Spleen (tissue), 7 donors: ENCODE data around the gene CHRNA7.
"Not testable (repeated sequence)": the region's sequence is repeated elsewhere in the genome, so short reads cannot be mapped to it uniquely, and the experiment has no call there.

Experiments used
- CTCF ChIP-seq, 11 experiments: fragments of 200-600 bp in 7 of 11; fragments of 450-650 bp in 4 of 11; sonication (generic) in 4 of 11; IDR thresholded peaks in 8 of 11; conservative IDR thresholded peaks in 3 of 11; 1 replicate in 7 of 11; 2 replicates in 4 of 11; pipeline versions ENCODE4 v1.4.0 to v1.8.0; 2016 to 2021; ENCODE audit warnings: antibody characterized with exemption in 11 of 11, inconsistent platforms in 4 of 11, mild to moderate bottlenecking in 1 of 11
- POLR2A ChIP-seq, 3 donors: fragments of 450-650 bp; IDR thresholded peaks; one replicate each; pipeline ENCODE4 v1.5.1; 2017; ENCODE audit warnings: antibody characterized with exemption in 3 of 3, mild to moderate bottlenecking in 1 of 3
- POLR2AphosphoS5 ChIP-seq, 3 donors: sonication (generic); formaldehyde crosslinking; IDR thresholded peaks; one replicate each; pipeline ENCODE4 v1.5.1; 2017; ENCODE audit warnings: antibody characterized with exemption in 3 of 3
- donor health status: DM: no; HTN: no; CAD: no; lungs with moderate emphysema.
- donor health status: DM: no; HTN: no; CAD: no.
- donor health status: DM: no; HTN: no; CAD: no.

GRCh38 chr15:32164747-32165146 lies 134.4 kb downstream of the CHRNA7 start:
- not testable (repeated sequence) for TF ChIP-seq CTCF (IDR thresholded peaks at IDR 0.05 in 8 of 11, conservative IDR thresholded peaks at IDR 0.05 in 3 of 11); POLR2A (IDR thresholded peaks at IDR 0.05); POLR2AphosphoS5 (IDR thresholded peaks at IDR 0.05)
